ES-I3 (cell line): ENCODE data around the gene SGK1.
"Not testable (repeated sequence)": the region's sequence is repeated elsewhere in the genome, so short reads cannot be mapped to it uniquely, and the experiment has no call there.

Experiments used
- H3K36me3 ChIP-seq: 2 replicates; pipeline ENCODE4 v1.6.1; 2013; ENCODE audit warnings: mild to moderate bottlenecking, low read length, control low read depth, moderate library complexity; ENCODE audit not compliant: insufficient read depth
- H3K4me1 ChIP-seq: 2 replicates; pipeline ENCODE4 v1.6.1; 2013; ENCODE audit warnings: mild to moderate bottlenecking, control low read depth, low read length; ENCODE audit not compliant: insufficient read depth
- H3K9ac ChIP-seq: 2 replicates; pipeline ENCODE4 v1.6.1; 2013; ENCODE audit warnings: low read depth, mild to moderate bottlenecking, low read length, moderate library complexity
- H3K9me3 ChIP-seq: 2 replicates; pipeline ENCODE4 v1.6.1; 2013; ENCODE audit warnings: mild to moderate bottlenecking, low read length, moderate library complexity; ENCODE audit not compliant: control insufficient read depth, insufficient read depth

Gene SGK1

DNA sequence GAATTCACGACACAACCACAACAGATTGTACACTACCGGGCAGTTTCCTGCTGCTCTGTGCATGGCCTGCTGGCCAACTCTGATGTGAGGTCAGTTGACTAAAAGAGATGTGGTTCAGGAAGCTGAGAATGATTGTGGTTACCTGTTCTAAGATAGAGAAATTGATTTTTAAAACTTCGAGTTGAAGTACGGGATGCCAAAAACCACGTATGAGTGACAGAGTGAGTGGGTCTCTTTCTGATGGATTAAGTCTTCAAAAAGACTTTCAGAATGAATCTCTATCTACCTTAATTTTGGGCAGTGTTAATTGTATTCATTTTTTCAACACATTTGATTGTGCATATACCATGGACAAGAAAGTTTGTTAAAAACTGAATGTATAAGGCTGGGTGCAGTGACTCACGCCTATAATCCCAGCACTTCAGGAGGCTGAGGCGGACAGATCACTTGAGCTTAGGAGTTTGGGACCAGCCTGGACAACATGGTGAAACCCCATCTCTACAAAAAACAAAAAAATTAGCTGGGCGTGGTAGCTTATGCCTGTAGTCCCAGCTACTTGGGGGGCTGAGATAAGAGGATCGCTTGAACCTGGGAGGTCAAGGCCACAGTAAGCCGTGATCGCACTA is 121.2 kb downstream of the SGK1 start:
- Histone ChIP-seq H3K4me1 (peaks cover 8% of the 10 kb centered on the region; the same call in 1 of the 2 replicates), H3K36me3 (no peaks in the 10 kb centered on the region), H3K9ac (no peak overlapping the region), H3K9me3 (no peaks in the 10 kb centered on the region)

- H3K36me3 ChIP-seq = no peaks in the 10 kb centered on the region
- no peaks in the 10 kb centered on the region for H3K9me3 ChIP-seq
- peaks cover 8% of the 10 kb centered on the region; the same call in 1 of the 2 replicates for H3K4me1 ChIP-seq
- H3K9ac ChIP-seq = no peak overlapping the region
These were observed 121.9 kb downstream of the SGK1 start for GRCh38 chr6:134195985-134196384.

GRCh38 chr6:134195164-134195906 is 122.6 kb downstream of the SGK1 start:
- no peak overlapping the region for H3K9ac ChIP-seq
- H3K9me3 ChIP-seq = no peaks in the 10 kb centered on the region
- peaks cover 8% of the 10 kb centered on the region; the same call in 1 of the 2 replicates for H3K4me1 ChIP-seq
- H3K36me3 ChIP-seq = no peaks in the 10 kb centered on the region

- Histone ChIP-seq H3K36me3 (no peaks in the 10 kb centered on the region), H3K9me3 (no peaks in the 10 kb centered on the region), H3K4me1 (peaks cover 8% of the 10 kb centered on the region; the same call in 1 of the 2 replicates), H3K9ac (no peak overlapping the region)
These were observed 124.1 kb downstream of the SGK1 start for GRCh38 chr6:134193536-134194498.

DNA sequence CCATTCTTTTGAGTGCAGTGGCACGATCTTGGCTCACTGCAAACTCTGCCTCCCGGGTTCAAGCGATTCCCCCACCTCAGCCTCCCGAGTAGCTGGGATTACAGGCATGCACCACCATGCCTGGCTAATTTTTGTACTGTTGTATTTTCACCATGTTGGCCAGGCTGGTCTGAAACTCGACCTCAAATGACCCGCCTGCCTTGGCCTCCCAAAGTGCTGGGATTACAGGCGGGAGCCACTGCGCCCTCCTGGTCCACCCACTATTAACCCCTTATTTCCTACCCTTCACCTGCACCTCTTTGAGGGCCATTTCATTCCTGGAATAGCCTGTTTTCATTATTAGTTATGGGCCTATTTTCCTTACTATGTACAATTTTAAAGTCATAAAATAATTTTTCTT is 125.3 kb downstream of the SGK1 start:
- H3K9me3 ChIP-seq, H3K9ac ChIP-seq, H3K4me1 ChIP-seq, H3K36me3 ChIP-seq: not testable (repeated sequence)

DNA sequence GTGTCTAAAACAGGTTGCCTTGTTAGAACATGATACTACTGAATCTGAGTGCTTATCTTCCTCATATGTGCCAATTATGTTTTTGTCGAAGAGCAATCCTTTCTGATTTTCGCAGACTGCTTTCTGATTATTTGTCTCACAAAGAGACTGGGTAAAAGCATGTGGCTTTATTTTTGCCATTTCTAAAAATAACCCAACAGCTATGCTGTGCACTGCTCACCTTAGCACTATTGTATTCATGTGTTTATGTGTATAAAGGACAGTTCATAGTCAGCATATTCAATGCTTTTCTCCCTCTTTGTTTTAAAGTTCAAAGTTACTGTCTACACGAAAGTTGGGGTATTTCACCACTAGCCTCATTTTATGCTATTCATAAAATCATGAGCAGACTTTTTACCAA is 127.0 kb downstream of the SGK1 start:
- H3K36me3 ChIP-seq = no peaks in the 10 kb centered on the region
- peaks cover 8% of the 10 kb centered on the region; the same call in 1 of the 2 replicates for H3K4me1 ChIP-seq
- no peak overlapping the region for H3K9ac ChIP-seq
- H3K9me3 ChIP-seq = no peaks in the 10 kb centered on the region

DNA sequence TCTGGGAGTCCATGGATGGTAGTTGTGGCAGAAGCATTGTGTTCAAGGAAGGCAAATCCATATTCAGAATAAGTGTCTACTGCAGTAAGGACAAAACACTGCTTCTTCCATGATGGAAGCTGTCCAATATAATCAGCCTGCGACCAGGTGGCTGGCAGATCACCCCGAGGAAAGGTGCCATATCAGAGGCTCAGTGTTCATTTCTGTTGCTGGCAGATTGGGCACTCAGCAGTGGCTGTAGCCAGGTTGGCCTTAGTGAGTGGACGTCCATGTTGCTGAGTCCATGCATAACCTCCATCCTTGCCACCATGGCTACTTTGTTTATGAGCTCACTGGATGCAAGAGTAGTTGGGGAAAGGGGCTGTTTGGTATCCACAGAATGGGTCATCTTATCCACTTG is 130.2 kb downstream of the SGK1 start:
- Histone ChIP-seq H3K36me3 (no peaks in the 10 kb centered on the region), H3K9ac (no peak overlapping the region), H3K9me3 (no peaks in the 10 kb centered on the region), H3K4me1 (peaks cover 6% of the 10 kb centered on the region)

DNA sequence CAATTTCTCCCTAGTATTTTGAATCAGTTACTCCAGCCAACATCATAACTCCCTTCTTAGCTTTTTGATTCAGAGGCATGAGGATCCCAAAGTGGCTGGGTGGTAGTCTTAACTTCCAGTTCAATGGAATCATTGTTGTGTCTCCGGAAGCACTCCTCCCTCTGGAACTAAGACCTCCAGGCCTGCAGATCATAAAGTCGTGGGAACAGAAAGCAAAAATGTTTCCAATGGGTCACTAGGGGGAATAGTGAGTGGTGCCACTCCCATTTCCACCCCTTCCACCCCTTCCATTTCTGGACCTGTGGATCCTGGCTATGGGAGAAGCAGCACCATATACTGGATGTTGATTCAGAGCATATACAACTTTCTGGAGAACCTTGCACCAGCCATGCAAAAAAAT is 130.8 kb downstream of the SGK1 start:
- Histone ChIP-seq H3K36me3 (no peaks in the 10 kb centered on the region), H3K9me3 (no peaks in the 10 kb centered on the region), H3K4me1 (peaks cover 6% of the 10 kb centered on the region), H3K9ac (no peak overlapping the region)

DNA sequence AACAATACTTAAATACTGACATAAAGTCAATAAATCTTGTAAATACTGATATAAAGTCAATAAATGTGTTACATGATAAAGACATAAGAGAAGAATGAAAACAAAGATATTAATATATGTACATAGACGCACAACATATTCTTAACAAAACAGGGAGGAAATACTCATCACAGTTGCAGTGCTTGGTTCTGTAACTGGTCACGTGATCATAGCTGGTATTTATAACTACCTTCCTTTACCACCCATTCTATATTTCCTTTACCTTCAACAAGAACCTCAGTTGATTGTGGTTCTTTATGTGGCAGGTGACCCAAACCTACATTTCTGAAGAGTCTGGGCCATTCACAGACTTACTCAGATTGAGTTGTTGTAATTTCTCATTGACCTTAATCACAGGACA is 131.6 kb downstream of the SGK1 start:
- Histone ChIP-seq H3K36me3 (no peaks in the 10 kb centered on the region), H3K9ac (no peak overlapping the region), H3K9me3 (no peaks in the 10 kb centered on the region), H3K4me1 (peaks cover 6% of the 10 kb centered on the region)

- peaks cover 6% of the 10 kb centered on the region for H3K4me1 ChIP-seq
- no peak overlapping the region for H3K9ac ChIP-seq
These were observed 132.6 kb downstream of the SGK1 start for GRCh38 chr6:134185277-134185676.

GRCh38 chr6:134183844-134184243 is 134.1 kb downstream of the SGK1 start:
- no peaks in the 10 kb centered on the region for H3K9me3 ChIP-seq
- no peaks in the 10 kb centered on the region for H3K36me3 ChIP-seq
- no peak overlapping the region for H3K9ac ChIP-seq
- peaks cover 6% of the 10 kb centered on the region for H3K4me1 ChIP-seq

More at GRCh38 chr6:134185277-134185676, 132.6 kb downstream of the SGK1 start:
- H3K36me3 ChIP-seq = no peaks in the 10 kb centered on the region
- H3K9me3 ChIP-seq = no peaks in the 10 kb centered on the region

DNA sequence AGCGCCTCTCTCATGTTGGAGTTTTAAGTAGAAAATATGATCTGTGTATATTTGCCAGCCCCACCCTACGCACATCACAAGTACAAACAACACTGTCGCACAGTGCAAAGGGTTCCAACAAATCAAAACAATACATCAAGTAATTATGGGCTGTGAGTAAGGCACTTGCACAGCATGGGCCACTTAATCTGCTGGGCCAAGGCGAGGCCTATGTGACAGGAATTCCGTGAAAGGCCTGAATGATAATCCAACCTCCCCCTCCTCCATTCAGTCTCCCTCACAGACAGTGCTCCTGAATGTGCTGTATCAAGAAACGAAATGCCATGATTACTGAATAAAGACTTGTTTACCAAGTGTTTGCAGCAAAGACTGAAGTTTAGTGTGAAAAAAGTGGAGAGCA is 135.4 kb downstream of the SGK1 start:
- no peak overlapping the region for H3K9ac ChIP-seq
- no peaks in the 10 kb centered on the region for H3K36me3 ChIP-seq
- no peaks in the 10 kb centered on the region for H3K9me3 ChIP-seq
- H3K4me1 ChIP-seq = peaks cover 9% of the 10 kb centered on the region

- H3K36me3 ChIP-seq, H3K9me3 ChIP-seq, H3K9ac ChIP-seq: not testable (repeated sequence)
- H3K4me1 ChIP-seq = peaks cover 14% of the 10 kb centered on the region
These were observed 136.2 kb downstream of the SGK1 start for GRCh38 chr6:134181726-134182125.

DNA sequence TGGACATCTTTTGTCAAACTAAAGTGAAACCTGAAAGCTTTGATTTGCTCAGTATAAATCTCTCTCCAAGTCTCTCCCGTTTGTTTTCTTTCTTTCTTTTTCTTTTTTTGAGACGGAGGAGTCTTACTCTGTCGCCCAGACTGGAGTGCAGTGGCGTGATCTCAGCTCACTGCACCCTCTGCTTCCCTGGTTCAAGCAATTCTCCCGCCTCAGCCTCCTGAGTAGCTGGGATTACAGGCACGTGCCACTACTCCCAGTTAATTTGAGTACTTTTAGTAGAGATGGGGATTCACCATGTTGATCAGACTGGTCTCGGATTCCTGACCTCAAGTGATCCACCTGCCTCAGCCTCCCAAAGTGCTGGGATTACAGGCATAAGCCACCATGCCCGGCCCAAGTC is 136.7 kb downstream of the SGK1 start:
- H3K9me3 ChIP-seq, H3K36me3 ChIP-seq, H3K9ac ChIP-seq: not testable (repeated sequence)
- H3K4me1 ChIP-seq = peaks cover 14% of the 10 kb centered on the region
